Colonic mucosa (tissue), 4 donors: ENCODE measurements around the gene GAA. TPM values are rescaled to one million over a fixed set of nuclear protein-coding genes. Genes with fewer than 3 reads are reported as not detected.
A peak's percentile ranks its signal among the peaks of the same experiment; 100 is the strongest.

ENCODE experiments used
- DNase-seq: peaks from one replicate; pipeline ENCODE4 v3.0.0-alpha.2; 2020
- H3K27ac ChIP-seq: fragments of 200-600 bp; one replicate; pipeline ENCODE4 v1.8.0; 2021
- H3K27me3 ChIP-seq: fragments of 200-600 bp; one replicate; pipeline ENCODE4 v1.8.0; 2021
- H3K36me3 ChIP-seq: fragments of 200-600 bp; one replicate; pipeline ENCODE4 v1.8.0; 2021
- H3K4me1 ChIP-seq: fragments of 200-600 bp; one replicate; pipeline ENCODE4 v1.8.0; 2021; ENCODE audit warnings: mild to moderate bottlenecking
- H3K4me3 ChIP-seq: fragments of 200-600 bp; one replicate; pipeline ENCODE4 v1.8.0; 2021
- H3K9ac ChIP-seq, 2 donors: one replicate each; pipeline ENCODE4 v1.7.0; 2013; ENCODE audit warnings: control low read depth in 2 of 2, low read depth in 2 of 2, low read length in 2 of 2
- H3K9me3 ChIP-seq: fragments of 200-600 bp; one replicate; pipeline ENCODE4 v1.8.0; 2021
- CTCF ChIP-seq: fragments of 200-600 bp; IDR thresholded peaks from one replicate; pipeline ENCODE4 v1.8.0; 2022; ENCODE audit warnings: antibody characterized with exemption, mild to moderate bottlenecking
- intact Hi-C: fragments of 100-400 bp; cut with DNase I; formaldehyde crosslinking; loops from one replicate; pipeline ENCODE4 v1.14.1; 2022
- total RNA-seq, 2 donors: library from RNA; stranded (reverse); fragmentation: NEBNext Ultra II Directional in 1 of 2; extraction: Animal tissue kit (Norgen Biotek cat#: 25700) in 1 of 2; gene quantifications; one replicate each; pipeline ENCODE4 v1.2.1, GENCODE V29; 2021
- donor health status: healthy.
- donor health status: DM: no; HTN: no; CAD: no.
- donor health status: DM: no; HTN: no; CAD: no.

The GAA gene
- total RNA-seq, 2 donors from 2014 or later = 34.0 to 59.4 TPM

GRCh38 chr17:80123791-80124190 is 22.4 kb downstream of the GAA start:
- Histone ChIP-seq H3K36me3 (no peaks in the 10 kb centered on the region), H3K9me3 (no peaks in the 10 kb centered on the region), H3K4me3 (no peak overlapping the region), H3K4me1 (no peaks in the 10 kb centered on the region), H3K9ac (no peak overlapping the region), H3K27me3 (no peaks in the 10 kb centered on the region), H3K27ac (no peak overlapping the region)
- TF ChIP-seq CTCF = no peak
- intact Hi-C loops = no loop called here
- no peak for DNase-seq

GRCh38 chr17:80124351-80124981 is 23.1 kb downstream of the GAA start:
- H3K9ac ChIP-seq = no peak overlapping the region
- H3K27ac ChIP-seq = no peak overlapping the region
- no peaks in the 10 kb centered on the region for H3K27me3 ChIP-seq
- no peaks in the 10 kb centered on the region for H3K9me3 ChIP-seq
- no peak for DNase-seq
- H3K4me3 ChIP-seq = no peak overlapping the region
- intact Hi-C loops = no loop called here
- H3K36me3 ChIP-seq = no peaks in the 10 kb centered on the region
- peak; percentile 41 for TF ChIP-seq CTCF
- H3K4me1 ChIP-seq = no peaks in the 10 kb centered on the region

GRCh38 chr17:80125656-80126448 is 24.5 kb downstream of the GAA start:
- no peak for TF ChIP-seq CTCF
- no peak overlapping the region for H3K27ac ChIP-seq
- DNase-seq = no peak
- H3K36me3 ChIP-seq = no peaks in the 10 kb centered on the region
- H3K4me3 ChIP-seq = no peak overlapping the region
- H3K4me1 ChIP-seq = no peaks in the 10 kb centered on the region
- no peaks in the 10 kb centered on the region for H3K27me3 ChIP-seq
- no peaks in the 10 kb centered on the region for H3K9me3 ChIP-seq
- intact Hi-C loops = no loop called here
- H3K9ac ChIP-seq = no peak overlapping the region

- TF ChIP-seq CTCF = no peak
- H3K9ac ChIP-seq = no peak overlapping the region
- no peak overlapping the region for H3K4me3 ChIP-seq
- no peaks in the 10 kb centered on the region for H3K9me3 ChIP-seq
- H3K27me3 ChIP-seq = no peaks in the 10 kb centered on the region
- no peaks in the 10 kb centered on the region for H3K4me1 ChIP-seq
- no peak overlapping the region for H3K27ac ChIP-seq
- no peaks in the 10 kb centered on the region for H3K36me3 ChIP-seq
- intact Hi-C loops = no loop called here
- DNase-seq = no peak
Measured at GRCh38 chr17:80126449-80126715, 25.0 kb downstream of the GAA start.

- no peak for DNase-seq
- intact Hi-C loops = no loop called here
- no peak overlapping the region for H3K4me3 ChIP-seq
- no peaks in the 10 kb centered on the region for H3K27me3 ChIP-seq
- H3K9me3 ChIP-seq = no peaks in the 10 kb centered on the region
- TF ChIP-seq CTCF = no peak
- H3K27ac ChIP-seq = no peak overlapping the region
- H3K4me1 ChIP-seq = no peaks in the 10 kb centered on the region
- no peak overlapping the region for H3K9ac ChIP-seq
- peaks cover 9% of the 10 kb centered on the region for H3K36me3 ChIP-seq
Measured at GRCh38 chr17:80129006-80129565, 27.7 kb downstream of the GAA start.
